ENCODE measurements around the gene CRYBB1. TPM values are rescaled to one million over a fixed set of nuclear protein-coding genes. Genes with fewer than 3 reads are reported as not detected.

Gene CRYBB1
- not detected in 2 replicates for total RNA-seq (2014; rRNA removed; shearing (Covaris generic))

GRCh38 chr22:26617271-26618199 is at the start of gene CRYBB1:
TSS of gene CRYBB1 (minus strand) at chr22:26618027. CDS start at chr22:26616319, 1,708 bp downstream.
- no peak for DNase-seq (ENCODE audit: low read depth)

- DNase-seq (ENCODE audit: low read depth), result no peak
These were observed 49.3 kb upstream of the CRYBB1 start for GRCh38 chr22:26667140-26667539.

- DNase-seq (ENCODE audit: low read depth), result no peak
These were observed 48.0 kb upstream of the CRYBB1 start for GRCh38 chr22:26665813-26666231.

- DNase-seq (ENCODE audit: low read depth), result no peak
These were observed 45.6 kb upstream of the CRYBB1 start for GRCh38 chr22:26663374-26663923.

GRCh38 chr22:26662160-26662559 is 44.3 kb upstream of the CRYBB1 start:
- DNase-seq (ENCODE audit: low read depth), result no peak

GRCh38 chr22:26660961-26661578 is 43.2 kb upstream of the CRYBB1 start:
- no peak for DNase-seq (ENCODE audit: low read depth)

- DNase-seq (ENCODE audit: low read depth), result no peak
These were observed 42.5 kb upstream of the CRYBB1 start for GRCh38 chr22:26660356-26660755.

- DNase-seq (ENCODE audit: low read depth), result peak; percentile 92
These were observed 41.0 kb upstream of the CRYBB1 start for GRCh38 chr22:26658671-26659478.

- no peak for DNase-seq (ENCODE audit: low read depth)
These were observed 40.3 kb upstream of the CRYBB1 start for GRCh38 chr22:26658161-26658560.

GRCh38 chr22:26656891-26657851 is 39.3 kb upstream of the CRYBB1 start, which contains the start of gene MIAT:
TSS of gene MIAT (plus strand) at chr22:26657588.
- DNase-seq (ENCODE audit: low read depth), result no peak

- no peak for DNase-seq (ENCODE audit: low read depth)
These were observed 34.0 kb upstream of the CRYBB1 start for GRCh38 chr22:26651815-26652214.

GRCh38 chr22:26650722-26651421 is 33.0 kb upstream of the CRYBB1 start:
- DNase-seq (ENCODE audit: low read depth), result no peak

GRCh38 chr22:26648528-26649388 is 30.9 kb upstream of the CRYBB1 start:
- DNase-seq (ENCODE audit: low read depth), result no peak

GRCh38 chr22:26648011-26648497 is 30.2 kb upstream of the CRYBB1 start:
- DNase-seq (ENCODE audit: low read depth), result no peak

- DNase-seq (ENCODE audit: low read depth), result no peak
These were observed 28.3 kb upstream of the CRYBB1 start for GRCh38 chr22:26646158-26646557.

GRCh38 chr22:26643418-26644100 is 25.7 kb upstream of the CRYBB1 start:
- no peak for DNase-seq (ENCODE audit: low read depth)

GRCh38 chr22:26642465-26643417 is 24.9 kb upstream of the CRYBB1 start:
- DNase-seq (ENCODE audit: low read depth), result no peak
